ACC112 (cell line): ENCODE measurements around the gene DEPDC5.
A peak's percentile ranks its signal among the peaks of the same experiment; 100 is the strongest.
"Not testable (repeated sequence)": the region's sequence is repeated elsewhere in the genome, so short reads cannot be mapped to it uniquely, and the experiment has no call there.

ENCODE experiments used
- H2AFZ ChIP-seq: fragments of 200-600 bp; sonication (generic); one replicate; pipeline ENCODE4 v1.6.0; 2017; ENCODE audit warnings: antibody characterized with exemption, low read length; ENCODE audit not compliant: unreplicated experiment
- H3K27ac ChIP-seq: fragments of 200-600 bp; sonication (generic); 2 replicates; pipeline ENCODE4 v1.5.1; 2014; ENCODE audit warnings: low read depth, mild to moderate bottlenecking, antibody characterized with exemption, low read length, moderate library complexity
- H3K27me3 ChIP-seq: fragments of 200-600 bp; sonication (generic); 2 replicates; pipeline ENCODE4 v1.6.1; 2014; ENCODE audit warnings: mild to moderate bottlenecking, antibody characterized with exemption, low read length, moderate library complexity, mixed read lengths; ENCODE audit not compliant: insufficient read depth
- H3K36me3 ChIP-seq: fragments of 200-600 bp; sonication (generic); 2 replicates; pipeline ENCODE4 v1.6.1; 2016; ENCODE audit warnings: mild to moderate bottlenecking, antibody characterized with exemption, low read length, moderate library complexity, mixed read lengths; ENCODE audit not compliant: insufficient read depth
- H3K4me1 ChIP-seq: fragments of 200-600 bp; sonication (generic); one replicate; pipeline ENCODE4 v1.6.1; 2016; ENCODE audit warnings: low read length, mixed read lengths; ENCODE audit not compliant: insufficient read depth, unreplicated experiment, control insufficient read depth
- H3K4me3 ChIP-seq: fragments of 200-600 bp; sonication (generic); 2 replicates; pipeline ENCODE4 v1.5.1; 2014; ENCODE audit warnings: mild to moderate bottlenecking, low read depth, low read length
- H3K79me2 ChIP-seq: fragments of 200-600 bp; sonication (generic); one replicate; pipeline ENCODE4 v1.6.0; 2016; ENCODE audit warnings: low read length; ENCODE audit not compliant: control insufficient read depth, unreplicated experiment, insufficient read depth

DEPDC5 gene

DNA sequence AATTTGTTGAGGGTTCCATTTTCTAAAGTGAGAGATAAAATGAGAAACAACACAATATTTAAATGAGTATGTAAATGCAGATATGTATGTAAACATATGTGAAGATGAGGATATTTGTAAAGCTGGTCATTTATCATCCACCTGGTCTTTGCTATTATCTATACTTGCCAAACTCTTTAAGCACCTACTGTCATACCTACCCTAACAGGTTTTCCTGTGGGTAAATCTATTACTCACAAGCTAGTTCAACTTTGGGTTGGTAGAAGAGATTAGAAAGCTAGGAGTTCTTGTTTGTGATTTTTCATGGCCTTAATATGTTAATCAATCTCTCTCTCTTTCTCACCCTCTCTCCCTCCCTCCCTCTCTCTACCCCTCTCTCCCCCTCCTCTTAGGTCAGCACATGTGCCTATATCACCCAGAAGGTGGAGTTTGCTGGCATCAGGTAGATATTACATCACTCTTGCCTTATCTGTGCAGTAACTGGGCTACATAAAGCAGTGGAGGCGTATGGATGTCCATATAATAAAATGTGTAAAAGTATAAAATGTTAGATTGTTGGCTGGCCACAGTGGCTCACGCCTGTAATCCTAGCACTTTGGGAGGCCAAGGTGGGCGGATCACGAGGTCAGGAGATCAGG, 14.7 kb downstream of the DEPDC5 start:
- H3K4me3 ChIP-seq: no peak overlapping the region
- no peaks in the 10 kb centered on the region for H3K27me3 ChIP-seq
- no peaks in the 10 kb centered on the region for H3K79me2 ChIP-seq
- H3K27ac ChIP-seq: no peak overlapping the region
- no peak overlapping the region for H2AFZ ChIP-seq
- H3K36me3 ChIP-seq: no peaks in the 10 kb centered on the region
- no peaks in the 10 kb centered on the region for H3K4me1 ChIP-seq

DNA sequence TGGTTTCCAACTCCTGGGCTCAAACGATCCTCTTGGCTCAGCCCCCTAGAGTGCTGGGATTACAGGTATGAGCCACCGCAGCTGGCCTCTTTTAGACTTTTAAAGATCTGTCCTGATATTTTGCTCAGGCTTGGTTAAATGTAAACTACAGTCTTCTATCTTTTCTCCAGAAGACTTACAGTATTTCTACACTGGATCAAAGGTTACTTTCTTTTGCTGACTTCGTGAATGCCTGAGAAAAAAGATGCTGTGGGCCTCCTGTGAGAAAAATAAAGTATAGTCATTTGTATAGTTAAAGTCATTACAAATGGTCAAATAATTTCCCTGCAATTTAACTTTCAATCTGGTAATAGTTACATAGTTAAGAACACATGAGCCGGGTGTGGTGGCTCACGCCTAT, 19.6 kb downstream of the DEPDC5 start:
- Histone ChIP-seq H3K79me2 (no peaks in the 10 kb centered on the region), H3K4me3 (no peak overlapping the region), H2AFZ (no peak overlapping the region), H3K36me3 (no peaks in the 10 kb centered on the region), H3K4me1 (no peaks in the 10 kb centered on the region), H3K27me3 (no peaks in the 10 kb centered on the region), H3K27ac (no peak overlapping the region)

DNA sequence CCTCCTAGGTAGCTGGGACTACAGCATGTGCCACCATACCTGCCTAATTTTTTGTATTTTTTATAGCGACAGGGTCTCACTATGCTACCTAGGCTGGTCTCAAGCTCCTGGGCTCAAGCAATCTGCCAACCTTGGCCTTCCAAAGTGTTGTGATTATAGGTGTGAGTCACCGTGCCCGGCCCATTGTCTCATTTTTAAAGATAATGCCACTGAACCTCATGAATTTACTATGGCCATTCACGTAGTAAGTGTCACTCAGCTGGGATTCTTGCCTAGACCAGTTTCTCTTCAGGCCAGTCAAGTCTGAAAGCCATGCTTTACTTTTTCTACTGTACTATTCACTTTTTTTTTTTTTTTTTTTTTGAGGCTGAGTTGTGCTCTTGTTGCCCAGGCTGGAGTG, 22.4 kb downstream of the DEPDC5 start:
- Histone ChIP-seq H3K4me3 (no peak overlapping the region), H3K27ac (no peak overlapping the region), H2AFZ (no peak overlapping the region), H3K36me3 (no peaks in the 10 kb centered on the region), H3K27me3 (no peaks in the 10 kb centered on the region), H3K4me1 (no peaks in the 10 kb centered on the region), H3K79me2 (no peaks in the 10 kb centered on the region)

DNA sequence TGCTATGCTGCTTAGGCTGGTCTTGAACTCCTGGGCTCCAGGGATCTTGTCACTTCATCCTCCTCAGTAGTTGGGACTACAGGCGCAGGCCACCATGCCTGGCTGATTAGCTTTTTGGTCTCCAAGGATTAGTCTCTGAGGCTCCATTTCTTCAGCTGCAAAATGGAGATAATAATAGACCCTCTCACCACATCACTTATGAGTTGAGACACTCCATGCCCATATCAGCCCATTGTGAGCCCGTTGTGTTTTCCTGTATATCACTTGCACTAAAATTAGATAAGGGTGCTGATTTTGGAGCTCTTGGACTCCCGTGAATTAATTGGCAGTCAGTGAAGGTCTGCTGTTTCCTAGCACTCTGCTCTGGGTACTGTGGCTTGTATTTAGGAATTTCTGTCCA, 36.0 kb downstream of the DEPDC5 start:
- Histone ChIP-seq H3K4me3 (no peak overlapping the region), H3K79me2 (no peaks in the 10 kb centered on the region), H3K36me3 (no peaks in the 10 kb centered on the region), H3K27ac (peak overlapping the region; percentile 4; the same call in 1 of the 2 replicates), H3K27me3 (no peaks in the 10 kb centered on the region), H2AFZ (no peak overlapping the region), H3K4me1 (peaks cover 4% of the 10 kb centered on the region)

DNA sequence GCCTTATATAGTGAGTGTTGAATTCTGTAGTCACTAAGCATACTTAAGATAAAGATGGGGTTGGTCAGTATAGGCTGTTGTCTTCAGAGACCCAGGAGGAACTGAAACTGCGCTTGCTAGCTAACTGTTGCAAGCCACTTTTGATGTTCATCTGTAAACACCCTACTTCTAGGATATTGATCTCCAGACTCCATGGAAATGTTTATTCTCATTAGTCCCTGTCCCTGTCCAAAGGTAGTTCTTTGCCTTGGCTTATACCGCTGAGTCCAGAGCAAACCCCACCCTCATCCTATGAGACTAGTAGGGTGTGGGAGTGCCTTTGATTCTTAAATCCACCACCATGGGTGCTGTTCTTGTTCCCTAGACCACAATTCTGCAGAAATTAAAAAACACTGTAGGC, 36.4 kb downstream of the DEPDC5 start:
- H3K36me3 ChIP-seq: no peaks in the 10 kb centered on the region
- no peak overlapping the region for H3K4me3 ChIP-seq
- no peak overlapping the region for H3K27ac ChIP-seq
- no peak overlapping the region for H2AFZ ChIP-seq
- peaks cover 4% of the 10 kb centered on the region for H3K4me1 ChIP-seq
- H3K27me3 ChIP-seq: no peaks in the 10 kb centered on the region
- no peaks in the 10 kb centered on the region for H3K79me2 ChIP-seq

DNA sequence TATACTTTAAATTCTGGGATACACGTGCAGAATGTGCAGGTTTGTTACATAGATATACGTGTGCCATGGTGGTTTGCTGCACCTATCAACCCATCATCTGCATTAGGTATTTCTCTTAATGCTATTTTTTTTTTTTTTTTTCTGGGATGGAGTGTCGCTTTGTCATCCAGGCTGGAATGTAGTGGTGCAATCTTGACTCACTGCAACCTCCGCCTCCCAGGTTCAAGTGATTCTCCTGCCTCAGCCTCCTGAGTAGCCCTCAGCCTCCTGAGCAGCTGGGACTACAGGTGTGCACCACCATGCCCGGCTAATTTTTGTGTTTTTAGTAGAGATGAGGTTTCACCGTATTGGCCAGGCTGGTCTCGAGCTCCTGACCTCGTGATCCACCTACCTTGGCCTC, 45.5 kb downstream of the DEPDC5 start:
- not testable (repeated sequence) for H3K4me3 ChIP-seq, H3K79me2 ChIP-seq, H3K27ac ChIP-seq, H2AFZ ChIP-seq, H3K36me3 ChIP-seq, H3K27me3 ChIP-seq, H3K4me1 ChIP-seq

DNA sequence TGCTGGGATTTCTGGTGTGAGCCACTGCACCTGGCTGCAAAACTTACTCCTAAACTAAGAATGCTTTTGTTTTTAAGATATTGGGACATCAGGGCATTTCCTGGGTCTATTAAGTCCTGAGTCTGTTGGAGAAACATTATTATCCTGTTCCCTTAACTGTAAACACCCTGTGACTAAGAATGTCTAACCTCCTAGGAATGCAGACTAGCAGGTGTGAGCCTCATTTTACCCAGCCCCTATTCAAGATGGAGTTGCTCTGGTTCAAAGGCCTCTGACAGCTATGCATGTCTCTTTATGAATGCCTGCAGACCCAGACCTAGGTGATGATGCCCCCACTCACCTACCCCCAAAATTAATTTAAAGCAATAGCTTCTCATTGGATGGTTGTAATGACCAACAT, 46.2 kb downstream of the DEPDC5 start:
- Histone ChIP-seq H3K36me3 (no peaks in the 10 kb centered on the region), H3K4me3 (no peak overlapping the region), H3K27ac (no peak overlapping the region), H3K27me3 (no peaks in the 10 kb centered on the region), H2AFZ (no peak overlapping the region), H3K79me2 (no peaks in the 10 kb centered on the region), H3K4me1 (peaks cover 4% of the 10 kb centered on the region)

DNA sequence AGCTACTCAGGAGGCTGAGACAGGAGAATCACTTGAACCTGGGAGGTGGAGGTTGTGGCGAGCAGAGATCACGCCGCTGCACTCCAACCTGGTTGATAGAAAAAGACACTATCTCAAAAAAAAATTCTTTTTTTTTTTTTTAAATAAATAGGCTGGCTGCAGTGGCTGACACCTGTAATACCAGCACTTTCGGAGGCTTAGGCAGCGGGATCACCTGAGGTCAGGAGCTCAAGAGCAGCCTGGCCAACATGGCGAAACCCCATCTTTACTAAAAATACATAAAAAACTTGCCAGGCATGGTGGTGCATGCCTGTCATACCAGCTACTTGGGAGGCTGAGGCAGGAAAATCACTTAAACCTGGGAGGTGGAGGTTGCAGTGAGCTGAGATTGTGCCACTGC, 47.0 kb downstream of the DEPDC5 start:
- not testable (repeated sequence) for H2AFZ ChIP-seq, H3K4me1 ChIP-seq, H3K4me3 ChIP-seq, H3K27me3 ChIP-seq, H3K27ac ChIP-seq, H3K79me2 ChIP-seq, H3K36me3 ChIP-seq

DNA sequence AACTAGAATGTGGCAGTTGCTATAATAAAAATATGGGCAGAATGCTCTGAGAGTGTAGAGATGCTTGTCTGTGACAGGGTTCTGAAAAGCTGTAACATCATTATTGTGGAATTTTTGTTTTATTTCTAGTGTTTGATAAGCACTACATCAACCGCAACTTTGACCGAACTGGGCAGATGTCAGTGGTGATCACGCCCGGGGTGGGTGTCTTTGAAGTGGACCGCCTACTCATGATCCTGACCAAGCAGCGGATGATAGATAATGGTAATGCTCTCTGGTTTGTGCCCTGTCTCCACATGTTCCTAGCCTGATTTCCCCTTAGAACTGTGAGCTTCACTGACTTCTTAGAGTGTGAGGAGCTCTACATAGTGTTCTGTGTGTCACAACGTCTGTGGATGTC, 48.8 kb downstream of the DEPDC5 start:
- Histone ChIP-seq H3K4me1 (peaks cover 4% of the 10 kb centered on the region), H3K4me3 (no peak overlapping the region), H3K27ac (no peak overlapping the region), H3K27me3 (no peaks in the 10 kb centered on the region), H2AFZ (no peak overlapping the region), H3K36me3 (no peaks in the 10 kb centered on the region), H3K79me2 (no peaks in the 10 kb centered on the region)

DNA sequence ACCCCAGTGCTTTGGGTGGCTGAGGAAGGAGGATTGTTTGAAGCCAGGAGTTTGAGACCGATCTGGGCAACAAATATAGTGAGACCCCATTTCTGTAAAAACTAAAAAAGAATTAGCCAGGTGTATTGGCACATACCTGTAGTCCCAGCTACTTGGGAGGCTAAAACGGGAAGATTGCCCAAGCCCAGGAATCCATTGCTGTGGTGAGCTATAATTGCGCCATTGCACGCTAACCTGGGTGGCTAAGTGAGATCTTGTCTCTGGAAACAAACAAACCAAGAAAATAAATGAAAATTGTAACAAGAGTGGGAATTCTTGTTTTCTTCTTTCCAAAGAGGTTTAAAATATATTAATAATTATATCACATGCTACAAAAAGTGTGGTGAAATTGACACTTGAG, 52.9 kb downstream of the DEPDC5 start:
- Histone ChIP-seq H3K79me2 (no peaks in the 10 kb centered on the region), H3K4me1 (no peaks in the 10 kb centered on the region), H2AFZ (no peak overlapping the region), H3K36me3 (no peaks in the 10 kb centered on the region), H3K27me3 (no peaks in the 10 kb centered on the region), H3K4me3 (no peak overlapping the region), H3K27ac (no peak overlapping the region)

DNA sequence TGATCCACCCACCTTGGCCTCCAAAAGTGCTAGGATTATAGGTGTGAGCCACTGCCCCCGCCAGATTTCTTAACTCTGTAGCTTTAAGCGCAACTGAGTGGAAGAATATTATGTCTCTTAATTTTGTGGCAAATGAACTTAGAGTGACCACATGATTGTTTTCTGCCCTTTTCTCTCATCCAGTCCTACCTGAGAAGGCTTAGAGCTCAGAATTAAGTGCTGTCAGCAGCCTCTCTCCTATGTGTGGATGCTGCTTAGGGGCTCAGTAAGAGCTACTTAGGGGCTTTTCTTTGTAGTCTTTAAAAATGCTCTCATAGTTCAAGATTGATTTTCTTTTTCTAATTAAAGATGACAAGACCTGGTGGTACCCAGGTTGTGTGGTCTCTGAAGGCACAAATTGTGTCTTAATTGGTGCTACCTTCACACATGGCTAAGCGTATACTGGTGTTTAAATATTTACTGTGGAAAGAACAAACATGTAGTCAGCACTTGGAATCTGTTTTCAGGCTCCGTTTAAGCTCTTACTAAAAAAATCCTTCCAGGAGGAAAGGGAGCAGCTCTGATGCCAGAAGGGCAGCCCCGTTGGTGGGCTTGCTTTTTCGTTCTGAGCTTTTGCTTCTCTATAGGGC, 59.3 kb downstream of the DEPDC5 start:
- H3K36me3 ChIP-seq: no peaks in the 10 kb centered on the region
- H3K27me3 ChIP-seq: no peaks in the 10 kb centered on the region
- H3K4me1 ChIP-seq: no peaks in the 10 kb centered on the region
- no peak overlapping the region for H2AFZ ChIP-seq
- H3K27ac ChIP-seq: no peak overlapping the region
- no peak overlapping the region for H3K4me3 ChIP-seq
- no peaks in the 10 kb centered on the region for H3K79me2 ChIP-seq
